NCI-H526 (cell line): ENCODE measurements around the gene FZD7.

Source experiments
- DNase-seq, 2 experiments: peaks; one replicate each; lab custom pipeline; 2025; lab: John Stamatoyannopoulos, UW

The FZD7 gene

DNA sequence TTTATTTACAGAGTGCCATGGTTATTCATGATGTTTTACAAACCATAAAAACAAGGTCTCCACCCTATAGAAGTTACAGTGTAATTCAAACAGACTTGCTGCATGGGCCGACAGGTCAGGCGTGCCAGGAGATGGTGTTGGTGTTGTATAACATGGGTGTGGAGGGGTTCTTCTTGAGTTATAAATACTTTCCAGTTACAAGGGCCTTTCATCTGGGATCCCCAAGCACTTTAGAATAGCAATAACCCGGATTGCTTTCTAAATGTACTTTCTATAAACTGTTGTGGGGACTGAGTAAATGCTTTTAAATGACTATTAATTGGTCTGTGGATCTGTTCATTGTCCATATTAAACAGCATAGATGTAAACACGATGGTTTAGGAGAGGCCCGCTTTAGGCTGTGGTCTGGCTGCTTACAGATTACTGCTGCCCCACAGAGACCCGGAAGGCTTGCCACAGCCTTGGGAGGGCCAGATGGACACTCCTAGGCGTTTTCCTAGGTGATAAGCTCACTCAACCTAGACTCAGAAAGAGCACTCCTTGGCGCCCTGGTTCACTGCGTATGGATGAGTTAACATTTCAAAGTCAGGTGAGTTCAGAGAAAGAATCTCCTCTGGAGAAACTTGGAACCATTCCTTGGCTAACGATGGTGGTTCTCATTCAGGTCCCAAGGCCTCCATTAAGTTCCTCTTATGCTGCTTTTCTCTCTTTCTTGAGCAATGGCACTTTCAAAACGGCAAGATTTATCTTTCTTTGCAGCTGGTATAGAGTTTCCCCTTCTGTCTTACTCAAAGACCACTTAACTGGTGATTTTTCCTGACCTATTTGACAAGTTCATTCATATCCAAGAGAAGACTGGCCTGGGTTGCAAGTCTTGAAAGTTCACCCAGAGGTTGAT lies 35.8 kb downstream of the FZD7 start:
- peak in 1 of 2 experiments; percentile 41 for DNase-seq

DNA sequence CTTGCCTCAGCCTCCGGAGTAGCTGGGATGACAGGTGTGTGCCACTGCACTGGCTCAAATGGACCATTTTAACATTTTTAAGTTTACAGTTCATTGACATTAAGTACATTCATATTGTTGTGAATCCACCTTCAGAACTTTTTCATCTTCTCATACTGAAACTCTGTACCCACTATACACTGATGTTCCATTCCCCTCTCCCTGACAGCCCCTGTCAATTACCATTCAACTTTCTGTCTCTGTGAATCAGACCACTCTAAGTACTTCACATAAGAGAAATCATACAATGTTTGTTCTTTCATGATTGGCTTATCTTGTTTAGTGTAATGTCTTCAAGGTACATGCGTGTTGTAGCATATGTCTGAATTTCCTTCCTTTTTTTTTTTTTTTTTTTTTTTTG lies 37.5 kb downstream of the FZD7 start:
- DNase-seq = no peak

DNA sequence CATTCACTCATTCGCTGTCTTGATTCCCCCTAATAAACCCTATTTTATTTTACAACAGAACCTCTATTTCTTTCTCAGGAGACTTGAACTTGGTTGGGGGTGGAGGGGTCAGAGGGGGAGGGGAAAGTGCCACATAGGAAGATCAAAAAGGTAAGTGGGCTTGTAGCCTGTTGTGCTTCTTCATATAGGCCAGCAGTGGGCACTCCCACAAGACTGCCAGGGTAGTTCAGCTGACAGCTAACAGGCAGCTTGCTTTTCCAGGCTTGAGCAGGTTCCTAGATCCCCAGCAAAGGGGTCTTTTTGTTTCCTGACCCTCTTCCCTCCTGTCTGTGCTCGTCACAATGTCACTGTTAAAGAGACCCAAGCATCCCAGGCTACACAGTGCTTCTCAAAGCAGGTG lies 38.6 kb downstream of the FZD7 start:
- peak in 1 of 2 experiments; percentile 14 for DNase-seq

DNA sequence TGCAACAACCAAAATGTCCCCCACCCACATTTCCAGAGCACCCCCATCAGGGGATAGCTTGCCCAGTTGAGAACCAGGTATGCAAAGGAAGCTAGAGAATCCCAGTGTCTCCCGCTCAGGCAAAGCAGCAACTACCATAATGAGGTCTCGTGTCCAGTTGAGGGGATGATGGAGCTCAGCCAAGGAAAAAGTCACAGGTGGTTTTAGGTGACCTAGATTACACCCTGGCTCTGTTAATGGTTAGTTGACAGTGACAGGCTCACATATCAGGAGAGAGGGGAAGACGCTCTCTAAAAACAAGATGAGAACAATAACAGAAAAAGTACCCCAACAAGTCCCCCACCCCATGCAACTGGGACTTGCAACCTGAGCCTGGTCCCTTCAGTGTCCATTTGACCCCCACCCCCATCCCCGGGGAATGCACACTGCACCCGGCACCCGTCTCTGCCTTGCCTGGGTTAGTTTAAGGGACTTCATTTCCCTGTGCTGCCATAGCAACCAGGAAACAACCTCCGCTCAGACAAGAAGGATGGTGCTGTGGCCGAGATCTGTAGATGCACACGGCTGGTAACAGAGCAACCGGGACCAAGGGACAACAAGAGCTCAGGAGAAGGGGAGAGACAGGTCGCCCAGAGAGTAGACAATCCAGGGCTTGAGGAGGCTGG lies 39.2 kb downstream of the FZD7 start, which contains the start of gene KIAA2012:
KIAA2012 (plus strand) TSS at position 519 of the 665 bp plus-strand sequence. CDS start 373 bp downstream, outside the sequence.
- peak; percentile 79 to 82 for DNase-seq

DNA sequence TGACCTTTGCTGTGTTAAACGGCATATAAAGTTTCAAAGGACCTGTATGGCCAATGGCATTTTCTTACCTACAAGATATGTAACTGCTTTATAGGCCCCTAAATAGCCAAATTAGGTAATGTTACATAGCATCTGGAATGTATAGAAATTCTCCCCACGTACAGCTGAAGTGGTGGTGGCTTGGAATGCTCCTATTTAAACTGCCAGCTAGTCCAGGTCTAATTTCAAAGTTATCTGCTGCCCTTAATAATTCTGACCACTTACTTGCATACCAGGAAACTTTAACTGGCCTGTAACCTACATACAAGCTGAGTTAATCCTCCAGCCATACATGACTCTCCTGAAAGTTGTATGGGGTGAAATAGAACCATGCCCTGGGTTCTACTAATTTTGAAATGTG lies 40.7 kb downstream of the FZD7 start:
- DNase-seq = no peak

DNA sequence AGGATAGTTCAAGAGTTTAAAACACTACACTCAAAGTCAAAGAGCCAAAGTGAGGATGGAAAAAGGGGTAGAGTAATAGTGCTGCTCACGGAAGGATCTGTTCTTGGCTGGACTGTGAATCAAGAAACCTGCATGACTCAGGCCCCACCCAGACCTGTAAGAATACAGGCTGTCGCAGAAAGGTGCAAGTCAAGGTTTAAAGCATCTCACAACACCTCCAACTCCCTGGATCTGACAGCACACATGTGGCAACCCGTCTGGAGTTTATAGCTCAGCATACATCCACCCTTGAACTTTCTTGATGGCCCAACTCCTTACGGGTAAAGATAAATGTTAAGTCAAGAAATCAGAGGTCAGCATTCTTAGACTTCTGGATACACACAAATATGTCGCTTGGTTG lies 45.7 kb downstream of the FZD7 start:
- DNase-seq = no peak

GRCh38 chr2:202084265-202084664 lies 50.6 kb downstream of the FZD7 start:
- no peak for DNase-seq
